ENCODE data around the gene MED25. TPM values are rescaled to one million over a fixed set of nuclear protein-coding genes. Genes with fewer than 3 reads are reported as not detected.
A peak's percentile ranks its signal among the peaks of the same experiment; 100 is the strongest.

Gene MED25
- total RNA-seq, 1 experiment from 2014 or later, result 39.9 TPM

DNA sequence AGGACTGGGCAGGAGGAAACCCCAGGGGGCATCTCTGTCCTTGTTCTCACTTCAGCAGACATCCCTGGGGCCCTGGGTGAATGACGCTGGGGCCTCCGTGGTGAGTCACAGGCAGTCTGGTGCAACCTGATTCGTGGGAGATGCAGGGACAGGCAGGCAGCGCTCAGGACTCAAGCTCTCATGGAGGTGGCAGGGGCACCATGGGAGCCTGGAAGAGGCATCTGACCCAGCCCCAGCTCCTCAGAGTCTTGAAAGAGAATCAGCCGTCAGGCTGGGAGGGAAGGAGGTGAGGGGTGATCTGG, 18.9 kb downstream of the MED25 start:
- no peak for TF ChIP-seq CTCF (IDR thresholded peaks at IDR 0.05; ENCODE audit: unreplicated experiment)
- ChIA-PET POLR2A (interaction anchor here (0.9 to 1.8 kb wide), 3 partner anchors 11 to 23 kb away, joined by 4 to 5 read pairs (median 5); partner anchors contain the start of gene FUZ), CTCF (no interaction called here)
- H3K4me3 Mint-ChIP-seq (ENCODE audit: unreplicated experiment), result no peak overlapping the region
- H3K4me1 Mint-ChIP-seq (ENCODE audit: insufficient read depth, unreplicated experiment), result peaks cover 4% of the 10 kb centered on the region
- peak; percentile 68 for DNase-seq (ENCODE audit: unreplicated experiment)
- H3K27ac Mint-ChIP-seq (ENCODE audit: low read depth, unreplicated experiment), result no peak overlapping the region
- intact Hi-C loops (cut with micrococcal nuclease), result no loop called here
- no TSS peak for BruUV-seq (replicated peaks)
- no peaks in the 10 kb centered on the region for H3K27me3 Mint-ChIP-seq (ENCODE audit: insufficient read depth, unreplicated experiment)
- no peaks in the 10 kb centered on the region for H3K9me3 Mint-ChIP-seq (ENCODE audit: unreplicated experiment)
- peaks cover 75% of the 10 kb centered on the region for H3K36me3 Mint-ChIP-seq (ENCODE audit: insufficient read depth, unreplicated experiment)

- POLR2A ChIA-PET, result interaction anchor here (0.9 to 1.8 kb wide), 3 partner anchors 11 to 24 kb away, joined by 4 to 5 read pairs (median 5); partner anchors contain the start of gene FUZ
- BruUV-seq (replicated peaks), result no TSS peak
- Mint-ChIP-seq H3K4me3 (ENCODE audit: unreplicated experiment) (no peak overlapping the region), H3K9me3 (ENCODE audit: unreplicated experiment) (no peaks in the 10 kb centered on the region), H3K4me1 (ENCODE audit: insufficient read depth, unreplicated experiment) (peaks cover 4% of the 10 kb centered on the region), H3K27me3 (ENCODE audit: insufficient read depth, unreplicated experiment) (no peaks in the 10 kb centered on the region), H3K27ac (ENCODE audit: low read depth, unreplicated experiment) (no peak overlapping the region), H3K36me3 (ENCODE audit: insufficient read depth, unreplicated experiment) (peaks cover 71% of the 10 kb centered on the region)
- no peak for DNase-seq (ENCODE audit: unreplicated experiment)
- intact Hi-C loops (cut with micrococcal nuclease), result no loop called here
- no peak for TF ChIP-seq CTCF (IDR thresholded peaks at IDR 0.05; ENCODE audit: unreplicated experiment)
- CTCF ChIA-PET, result no interaction called here
Observed at GRCh38 chr19:49837425-49837824, 19.3 kb downstream of the MED25 start.

GRCh38 chr19:49838885-49839588, 20.9 kb downstream of the MED25 start:
- ChIA-PET CTCF (no interaction called here), POLR2A (interaction anchor here (0.7 to 1.5 kb wide), 3 partner anchors 9 to 545 kb away, joined by 3 to 6 read pairs (median 4); no protein-coding TSS in a partner anchor)
- intact Hi-C loops (cut with micrococcal nuclease), result no loop called here
- no peak for TF ChIP-seq CTCF (IDR thresholded peaks at IDR 0.05; ENCODE audit: unreplicated experiment)
- Mint-ChIP-seq H3K36me3 (ENCODE audit: insufficient read depth, unreplicated experiment) (peaks cover 57% of the 10 kb centered on the region), H3K27ac (ENCODE audit: low read depth, unreplicated experiment) (no peak overlapping the region), H3K4me3 (ENCODE audit: unreplicated experiment) (no peak overlapping the region), H3K27me3 (ENCODE audit: insufficient read depth, unreplicated experiment) (no peaks in the 10 kb centered on the region), H3K4me1 (ENCODE audit: insufficient read depth, unreplicated experiment) (peaks cover 4% of the 10 kb centered on the region), H3K9me3 (ENCODE audit: unreplicated experiment) (no peaks in the 10 kb centered on the region)
- no peak for DNase-seq (ENCODE audit: unreplicated experiment)
- TSS peak; percentile 27 for BruUV-seq (replicated peaks)

DNA sequence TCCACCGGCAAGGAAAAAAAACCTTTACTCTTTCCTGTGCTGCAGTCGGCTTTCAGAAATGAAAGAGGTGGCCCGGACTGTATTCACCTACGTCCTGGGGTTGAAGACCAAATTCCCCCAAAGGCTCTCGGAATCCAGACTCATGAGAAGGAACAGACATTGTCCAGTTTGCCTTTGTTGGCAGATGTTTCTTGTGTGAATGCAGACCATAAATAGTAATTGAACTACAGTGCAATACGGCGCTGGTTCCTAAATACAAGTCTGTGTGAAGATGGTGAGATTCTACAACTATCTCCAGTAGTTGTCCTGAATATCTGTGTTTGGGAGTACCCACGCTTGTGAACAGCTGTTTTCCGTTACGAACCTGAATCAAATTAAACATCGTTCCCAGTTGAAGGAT, 21.6 kb downstream of the MED25 start:
- no peaks in the 10 kb centered on the region for H3K9me3 Mint-ChIP-seq (ENCODE audit: unreplicated experiment)
- no peak overlapping the region for H3K27ac Mint-ChIP-seq (ENCODE audit: low read depth, unreplicated experiment)
- no peak for TF ChIP-seq CTCF (IDR thresholded peaks at IDR 0.05; ENCODE audit: unreplicated experiment)
- H3K4me3 Mint-ChIP-seq (ENCODE audit: unreplicated experiment), result no peak overlapping the region
- no peak for DNase-seq (ENCODE audit: unreplicated experiment)
- POLR2A ChIA-PET, result interaction anchor here (0.7 to 1.5 kb wide), 2 partner anchors 8 to 544 kb away, joined by 3 to 6 read pairs; no protein-coding TSS in a partner anchor
- peaks cover 4% of the 10 kb centered on the region for H3K4me1 Mint-ChIP-seq (ENCODE audit: insufficient read depth, unreplicated experiment)
- intact Hi-C loops (cut with micrococcal nuclease), result no loop called here
- CTCF ChIA-PET, result no interaction called here
- H3K27me3 Mint-ChIP-seq (ENCODE audit: insufficient read depth, unreplicated experiment), result no peaks in the 10 kb centered on the region
- peaks cover 55% of the 10 kb centered on the region for H3K36me3 Mint-ChIP-seq (ENCODE audit: insufficient read depth, unreplicated experiment)
- BruUV-seq (replicated peaks), result no TSS peak

Measured in MCF 10A (cell line).